HG02678 (cell line): ENCODE results near the gene C17orf100.
"Not testable (repeated sequence)": the region's sequence is repeated elsewhere in the genome, so short reads cannot be mapped to it uniquely, and the experiment has no call there.

Experiments
- ATAC-seq: cut with Tn5 transposase; IDR thresholded peaks from one replicate; pipeline ENCODE4 v1.9.1; 2021; ENCODE audit warnings: mild to moderate bottlenecking, moderate library complexity; ENCODE audit not compliant: unreplicated experiment

The C17orf100 gene

DNA sequence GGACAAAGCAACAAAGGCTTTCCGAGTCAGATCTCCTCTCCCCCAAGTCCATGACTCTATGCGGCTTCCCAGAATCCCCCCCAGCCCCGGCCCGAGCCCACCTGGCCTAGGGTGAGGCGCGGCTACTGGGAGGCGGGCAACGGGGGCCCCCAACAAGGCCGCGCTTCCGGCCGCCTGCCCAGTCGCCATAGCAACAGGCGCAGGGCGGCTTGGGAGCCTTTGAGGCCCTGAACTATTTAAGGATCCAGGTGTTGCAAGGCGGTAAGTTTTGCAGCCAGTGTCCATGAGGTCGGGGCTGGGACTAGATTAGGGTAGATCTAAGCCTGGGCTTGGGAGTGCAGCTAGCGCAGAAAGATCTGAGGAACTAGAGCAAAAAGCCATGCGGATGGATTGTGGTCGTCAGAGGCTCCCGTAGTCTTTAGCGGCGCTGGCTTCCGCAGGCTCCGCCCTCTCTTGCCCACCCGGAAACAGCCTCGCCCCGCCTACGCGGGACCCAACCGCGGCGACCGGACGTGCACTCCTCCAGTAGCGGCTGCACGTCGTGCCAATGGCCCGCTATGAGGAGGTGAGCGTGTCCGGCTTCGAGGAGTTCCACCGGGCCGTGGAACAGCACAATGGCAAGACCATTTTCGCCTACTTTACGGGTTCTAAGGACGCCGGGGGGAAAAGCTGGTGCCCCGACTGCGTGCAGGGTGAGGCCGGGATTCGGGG lies 10.9 kb upstream of the C17orf100 start, which contains the start of the genes KIAA0753 and TXNDC17:
Gene KIAA0753 (minus strand): TSS at position 176 of the 711 bp plus-strand sequence. CDS start 5,608 bp downstream, outside the sequence.
Gene TXNDC17 (plus strand): TSS at position 525 of the 711 bp plus-strand sequence. CDS start 23 bp downstream, at position 548.
- ATAC-seq: peak; percentile 89

DNA sequence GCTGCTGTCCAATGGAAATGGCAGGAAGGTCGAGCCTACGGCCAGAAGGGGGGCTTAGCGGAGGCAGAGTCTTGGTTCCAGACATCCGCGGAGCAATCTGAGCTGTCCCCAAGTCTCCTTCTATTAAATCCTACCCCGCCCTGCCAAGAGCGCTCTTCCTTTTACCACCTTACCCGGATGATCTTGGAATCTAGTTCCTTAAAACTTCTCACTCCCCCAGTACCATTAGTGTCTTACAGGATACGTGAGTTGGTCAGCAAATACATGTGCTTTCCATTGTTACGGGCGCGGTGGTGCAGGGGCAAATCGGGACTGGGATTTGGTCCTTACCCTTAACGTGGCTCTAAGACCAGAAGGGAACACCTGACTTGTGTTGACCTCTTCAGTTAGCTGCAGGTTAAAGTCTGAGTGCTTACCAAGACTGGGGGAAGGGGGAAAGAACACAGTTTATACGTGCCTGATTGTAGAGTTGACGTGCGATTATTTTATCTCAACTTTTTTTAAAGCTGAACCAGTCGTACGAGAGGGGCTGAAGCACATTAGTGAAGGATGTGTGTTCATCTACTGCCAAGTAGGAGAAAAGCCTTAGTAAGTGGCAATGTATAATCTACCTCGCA lies 10.2 kb upstream of the C17orf100 start:
- peak; percentile 13 for ATAC-seq

DNA sequence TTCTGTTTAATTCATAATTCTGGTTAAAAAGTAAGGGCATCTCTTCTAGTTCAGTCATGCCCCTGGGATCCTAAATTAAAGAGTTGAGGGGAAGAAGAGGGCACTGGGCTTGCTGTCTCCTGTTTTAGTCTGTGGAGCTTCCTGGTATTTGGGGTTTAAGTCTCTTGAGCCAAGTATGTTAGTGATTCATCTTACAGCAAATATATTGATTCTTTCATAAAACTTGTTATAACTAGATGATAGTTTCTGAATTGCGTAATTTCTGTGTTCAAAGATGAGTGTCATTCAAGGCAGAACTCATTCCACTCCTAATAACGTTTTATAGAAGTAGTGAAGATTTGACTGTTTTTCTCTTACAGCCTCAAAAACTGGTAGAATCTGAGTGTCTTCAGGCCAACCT lies 9.0 kb upstream of the C17orf100 start:
- ATAC-seq: no peak

DNA sequence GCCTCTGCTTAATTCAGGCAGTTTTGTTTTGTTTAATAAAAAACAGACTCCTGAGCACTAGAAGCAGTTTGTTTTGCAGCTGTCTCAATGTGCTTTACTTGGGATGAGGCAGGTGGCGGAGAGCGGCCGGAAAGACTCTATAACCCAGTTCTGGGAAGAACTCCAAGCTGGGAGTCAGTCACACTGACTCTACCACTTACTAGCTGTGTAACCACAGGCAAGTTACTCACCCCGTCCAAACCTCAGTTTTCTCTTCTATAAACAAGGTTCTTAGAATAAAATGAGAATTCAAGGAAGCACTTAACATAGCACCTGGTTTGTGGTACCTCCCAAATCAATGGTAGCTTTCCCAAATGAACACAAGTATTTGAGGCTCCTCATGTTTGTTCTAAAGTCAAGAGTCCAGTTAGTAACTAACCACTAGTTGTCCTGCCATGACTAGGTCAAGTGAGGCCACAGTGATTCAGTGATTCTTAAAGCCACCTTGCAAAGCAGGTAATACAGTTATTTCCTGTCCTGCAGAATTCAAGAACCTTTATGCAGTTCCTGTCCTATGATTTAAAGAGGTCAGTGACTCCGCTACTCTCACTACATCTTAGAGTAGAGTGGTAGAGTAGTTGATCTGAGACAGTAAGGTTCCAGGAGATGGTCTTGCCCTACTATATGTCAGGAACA lies 8.0 kb upstream of the C17orf100 start:
- no peak for ATAC-seq

DNA sequence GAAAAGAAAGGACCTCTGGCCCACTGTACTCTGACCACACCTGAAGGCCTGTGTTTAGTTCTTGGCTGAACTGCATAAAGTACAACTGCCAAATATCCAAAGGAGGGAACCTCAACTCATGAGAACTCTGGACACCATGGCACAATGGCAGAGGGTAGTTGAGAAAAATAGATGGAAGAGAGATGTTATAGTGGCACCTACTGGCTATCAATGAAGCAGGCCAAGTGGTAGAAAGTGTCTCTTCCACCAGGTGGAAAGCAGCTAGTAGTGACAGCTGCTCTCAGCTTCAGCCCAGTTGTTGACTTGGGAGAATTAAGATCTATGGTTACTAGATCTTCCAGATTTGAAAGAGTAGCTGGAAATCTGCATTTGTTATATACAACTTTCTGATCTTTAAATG lies 3.4 kb upstream of the C17orf100 start:
- ATAC-seq: no peak

DNA sequence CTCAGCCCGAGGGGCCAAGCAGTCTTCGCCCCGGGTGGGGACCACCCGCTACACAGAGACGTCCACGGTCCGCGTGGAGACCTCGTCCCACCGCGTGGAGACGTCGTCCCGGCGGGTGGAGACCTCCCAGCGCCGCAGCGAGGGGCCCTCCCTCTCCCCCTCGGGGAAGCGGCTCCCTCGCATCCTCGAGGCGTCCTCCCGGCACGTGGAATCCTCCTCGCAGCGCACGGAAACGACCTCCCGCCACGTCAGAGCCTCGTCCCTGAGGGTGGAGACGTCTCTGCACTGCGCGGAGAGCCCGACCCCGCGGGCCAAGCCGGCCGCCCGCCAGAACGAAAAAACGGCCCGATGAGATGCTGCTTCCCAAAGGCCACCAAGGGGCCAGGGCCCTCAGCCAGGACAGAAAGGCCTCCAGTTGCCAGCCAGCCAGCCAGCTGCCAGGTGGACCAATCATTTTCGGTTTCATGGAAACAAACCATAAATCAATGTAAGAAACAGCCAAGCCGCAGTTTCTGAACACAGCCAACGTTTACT lies 424 bp downstream of the C17orf100 start:
- peak; percentile 9 for ATAC-seq

DNA sequence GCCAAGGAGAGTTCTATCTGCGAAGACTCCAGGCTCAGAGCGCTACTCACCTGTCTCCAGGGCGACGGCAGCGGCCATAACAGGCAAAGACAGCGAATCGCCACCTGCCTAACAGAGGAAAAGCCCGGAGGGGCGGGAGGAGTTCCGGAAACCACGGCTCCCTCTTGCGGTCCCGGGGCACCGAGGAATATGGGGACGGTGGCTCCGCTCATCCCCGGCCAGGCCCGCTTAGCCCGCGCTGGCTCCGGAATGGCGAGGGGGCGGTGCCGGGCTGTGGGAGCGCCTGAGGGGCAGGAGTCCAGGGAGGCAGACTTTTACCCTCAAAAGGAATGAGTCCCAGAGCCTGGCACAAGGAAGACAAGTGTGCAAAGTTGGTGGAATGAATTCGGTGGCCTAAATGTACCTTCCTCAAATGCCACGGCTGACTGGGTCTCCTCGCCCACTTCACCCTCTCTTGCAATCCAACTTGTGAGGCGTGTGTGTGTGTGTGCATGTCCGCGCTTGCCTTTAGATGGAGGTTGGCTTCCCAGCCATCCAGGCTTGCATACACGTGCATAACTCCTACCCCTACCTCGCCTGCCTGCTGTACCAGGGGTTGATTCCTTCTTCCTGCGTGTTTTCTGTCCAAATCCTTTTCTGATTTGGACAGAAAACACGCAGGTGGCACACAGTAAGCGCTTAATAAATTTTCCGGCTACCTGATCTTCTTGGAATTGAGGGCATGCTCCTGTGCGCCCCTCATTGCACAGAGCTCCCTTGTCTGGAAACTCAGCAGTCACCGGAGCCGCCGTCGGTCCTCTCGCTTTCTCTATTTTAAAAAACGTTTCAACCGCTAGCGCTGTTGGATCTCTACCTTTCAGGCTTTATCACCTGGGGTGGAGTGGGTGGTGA lies 3.5 kb downstream of the C17orf100 start:
- no peak for ATAC-seq

DNA sequence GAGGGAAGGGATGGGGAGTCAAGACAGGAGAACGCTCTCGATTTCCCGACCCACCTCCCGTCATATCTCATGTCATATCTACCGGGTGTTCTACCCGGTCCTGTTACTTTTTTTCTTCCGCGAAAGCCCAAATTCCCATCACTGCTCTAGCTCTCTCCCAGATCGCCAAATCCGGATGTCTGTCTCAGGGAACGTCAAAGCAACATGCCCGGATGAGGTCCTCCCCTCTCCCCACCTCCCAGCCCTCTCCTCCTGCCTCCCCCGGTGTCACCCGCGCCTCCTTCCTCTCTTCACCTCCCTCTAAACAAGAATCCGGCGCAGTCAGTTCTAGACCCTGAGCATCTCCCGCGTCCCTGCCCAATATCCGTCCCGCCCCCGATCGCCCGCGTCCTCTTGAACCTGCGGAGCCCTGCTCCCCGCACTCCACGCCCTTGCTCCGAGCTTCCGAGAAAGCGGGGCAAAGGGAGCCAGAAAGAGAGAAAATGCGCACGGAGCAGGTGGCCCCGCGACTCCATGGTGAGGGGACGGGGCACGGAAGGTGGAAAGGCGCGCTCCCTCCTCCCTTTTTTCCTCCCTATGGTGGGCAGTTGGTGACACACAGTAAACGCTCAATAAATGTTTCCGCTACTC lies 4.3 kb downstream of the C17orf100 start:
- ATAC-seq: not testable (repeated sequence)

DNA sequence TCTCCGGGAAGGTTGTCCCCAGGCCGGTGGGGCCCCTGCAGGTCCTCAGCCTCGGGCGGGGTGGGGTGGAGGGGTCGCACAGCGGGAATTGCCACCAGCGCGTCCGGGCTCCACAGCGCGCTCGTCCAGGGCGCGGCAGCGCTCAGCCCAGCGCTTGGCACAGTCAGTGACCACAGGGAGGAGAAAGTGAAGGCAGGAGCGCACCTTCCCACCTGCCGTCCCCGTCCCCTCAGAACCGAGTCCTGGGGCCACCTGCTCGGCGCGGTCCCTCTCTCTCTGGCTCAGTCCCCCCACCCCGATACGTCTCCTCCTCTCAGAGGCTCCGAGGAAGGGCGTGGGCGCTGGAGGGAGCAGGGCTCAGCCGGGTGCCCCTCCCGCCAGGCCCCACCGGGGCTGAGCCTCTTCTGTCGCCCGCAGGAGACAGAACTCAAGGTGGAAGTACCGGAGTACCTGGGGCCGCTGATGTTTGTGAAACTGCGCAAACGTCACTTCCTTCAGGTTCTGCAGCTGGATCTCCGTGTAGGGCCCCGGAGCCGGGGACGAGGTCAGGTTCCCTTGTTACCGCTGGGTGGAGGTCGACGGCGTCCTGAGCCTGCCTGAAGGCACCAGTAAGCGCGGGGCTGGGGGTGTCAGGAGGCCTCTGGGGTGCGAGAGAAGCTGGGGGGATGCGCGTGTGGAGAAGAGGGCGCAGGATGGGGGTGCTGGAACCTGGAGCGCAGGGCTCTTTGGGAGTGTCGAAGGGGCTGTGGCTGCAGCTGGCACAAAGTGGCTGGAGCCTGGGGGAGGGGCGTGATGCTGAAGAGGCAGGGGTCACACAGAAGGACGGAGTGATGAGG lies 5.5 kb downstream of the C17orf100 start:
- ATAC-seq: not testable (repeated sequence)

DNA sequence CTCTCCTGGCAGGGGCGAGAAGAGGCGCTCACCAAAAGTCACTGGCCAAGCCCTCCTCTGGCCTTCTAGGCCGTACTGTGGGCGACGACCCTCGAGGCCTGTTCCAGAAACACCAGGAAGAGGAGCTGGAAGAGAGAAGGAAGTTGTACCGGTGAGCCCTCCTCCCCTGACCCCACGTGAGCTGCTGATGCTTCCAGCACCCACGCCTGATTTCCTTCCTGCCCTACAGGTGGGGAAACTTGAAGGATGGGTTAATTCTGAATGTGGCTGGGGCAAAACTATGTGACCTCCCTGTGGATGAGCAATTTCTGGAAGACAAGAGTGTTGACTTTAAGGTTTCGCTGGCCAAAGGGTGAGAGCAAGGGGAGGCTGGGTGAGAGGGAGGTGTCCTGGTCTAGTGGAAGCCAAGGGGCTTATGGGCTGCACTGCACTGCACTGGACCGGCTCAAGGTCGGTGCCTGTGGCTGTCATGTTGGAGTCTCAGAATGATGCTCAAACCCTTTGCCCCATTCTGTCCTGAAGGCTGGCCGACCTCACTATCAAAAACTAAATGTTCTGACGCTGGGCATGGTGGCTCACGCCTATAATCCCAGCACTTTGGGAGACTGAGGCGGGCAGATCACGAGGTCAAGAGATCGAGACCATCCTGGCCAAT lies 6.2 kb downstream of the C17orf100 start:
- no peak for ATAC-seq

DNA sequence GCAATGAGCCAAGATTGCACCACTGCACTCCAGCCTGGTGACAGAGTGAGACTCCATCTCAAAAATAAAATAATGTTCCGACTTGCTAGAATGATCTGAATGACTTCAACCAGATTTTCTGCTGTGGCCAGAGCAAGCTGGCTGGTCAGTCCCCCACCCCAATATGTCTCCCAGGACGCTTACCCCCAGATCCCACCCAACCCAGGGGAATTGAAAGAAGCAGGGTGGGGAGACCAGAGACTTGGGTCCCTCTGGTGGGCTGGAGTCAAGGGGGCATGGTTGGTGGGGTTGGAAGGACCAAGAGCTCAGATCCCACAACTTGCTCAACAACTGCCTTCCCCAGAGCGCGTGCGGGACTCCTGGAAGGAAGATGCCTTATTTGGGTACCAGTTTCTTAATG lies 6.8 kb downstream of the C17orf100 start:
- ATAC-seq: not testable (repeated sequence)

DNA sequence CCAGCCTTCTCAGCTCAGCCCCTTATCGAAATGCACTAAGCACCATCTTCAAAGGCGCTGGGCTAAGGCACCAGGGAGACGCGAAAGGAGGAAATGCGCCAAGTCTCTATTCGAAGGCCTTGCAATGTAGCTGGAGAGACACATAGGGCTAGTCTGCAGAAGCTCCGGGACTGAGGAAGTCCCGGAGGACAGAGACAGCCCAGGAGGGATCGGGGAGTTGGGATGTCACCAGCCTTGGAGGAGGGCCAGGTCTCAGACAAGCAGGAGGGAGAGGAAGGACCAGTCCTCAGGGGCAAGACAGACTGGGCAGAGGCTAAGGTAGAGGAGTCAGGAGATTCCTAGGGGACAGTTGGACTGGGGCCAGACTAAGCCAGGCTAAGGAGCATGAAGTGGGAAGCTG lies 8.5 kb downstream of the C17orf100 start:
- no peak for ATAC-seq

DNA sequence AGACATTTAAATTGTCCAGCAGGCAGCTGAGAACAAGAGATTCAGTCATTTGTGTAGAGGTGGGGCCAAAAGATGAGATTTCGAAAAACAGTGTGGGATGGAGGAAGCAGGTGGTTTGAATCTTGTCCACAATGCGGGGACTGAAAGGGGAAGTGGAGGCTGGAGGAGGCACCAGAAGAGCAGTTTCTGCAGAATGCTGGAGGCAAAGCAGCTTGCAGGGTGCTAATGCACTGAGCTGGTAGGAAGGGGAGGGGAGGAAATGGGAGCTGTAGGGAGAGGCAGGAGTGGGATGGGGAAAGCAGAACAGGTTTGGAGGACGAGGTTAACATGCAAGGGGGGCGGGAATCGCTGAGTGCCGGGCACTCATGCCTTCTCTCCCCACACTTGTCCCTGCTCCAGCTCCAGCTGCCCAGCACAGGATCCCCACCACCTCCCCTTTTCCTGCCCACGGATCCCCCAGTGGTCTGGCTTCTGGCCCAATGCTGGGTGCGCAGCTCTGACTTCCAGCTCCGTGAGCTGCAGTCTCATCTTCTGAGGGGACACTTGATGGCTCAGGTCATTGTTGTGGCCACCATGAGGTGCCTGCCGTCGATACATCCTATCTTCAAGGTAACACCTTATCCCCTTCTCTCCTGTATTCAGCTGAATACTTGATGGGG lies 9.4 kb downstream of the C17orf100 start:
- ATAC-seq: peak; percentile 74

DNA sequence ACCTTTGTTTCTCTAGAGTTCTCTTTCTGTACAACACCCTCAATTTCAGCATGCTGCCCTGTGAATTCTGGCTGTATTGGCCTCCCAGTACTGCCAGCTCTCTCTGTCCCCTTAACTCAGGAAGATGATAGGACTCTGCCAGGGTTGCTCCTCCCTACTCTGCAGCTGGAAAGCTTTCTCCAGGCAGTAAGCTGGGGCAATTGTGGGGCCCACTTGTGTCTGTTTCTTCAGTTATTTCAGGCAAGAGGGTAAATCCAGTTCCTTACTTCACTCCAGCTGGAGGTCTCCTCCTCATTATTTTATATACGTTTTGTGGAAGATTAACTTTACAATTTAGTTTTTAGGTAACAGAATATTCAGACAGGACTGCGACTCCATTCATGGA lies 9.9 kb downstream of the C17orf100 start:
- ATAC-seq: no peak

DNA sequence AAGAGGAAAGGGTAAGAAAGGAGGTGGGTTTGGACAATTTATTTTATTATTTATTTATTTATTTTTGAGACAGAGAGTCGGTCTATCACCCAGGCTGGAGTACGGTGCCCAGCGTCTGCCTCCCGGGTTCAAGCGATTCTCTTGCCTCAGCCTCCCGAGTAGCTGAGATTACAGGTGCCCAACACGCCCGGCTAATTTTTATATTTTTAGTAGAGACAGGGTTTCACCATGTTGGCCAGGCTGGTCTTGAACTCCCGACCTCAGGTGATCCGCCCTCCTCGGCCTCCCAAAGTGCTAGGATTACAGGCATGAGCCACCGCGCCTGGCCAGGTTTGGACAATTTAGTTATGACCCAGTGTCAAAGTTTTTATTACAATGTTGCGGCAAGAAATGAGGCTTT lies 11.6 kb downstream of the C17orf100 start:
- ATAC-seq: not testable (repeated sequence)

DNA sequence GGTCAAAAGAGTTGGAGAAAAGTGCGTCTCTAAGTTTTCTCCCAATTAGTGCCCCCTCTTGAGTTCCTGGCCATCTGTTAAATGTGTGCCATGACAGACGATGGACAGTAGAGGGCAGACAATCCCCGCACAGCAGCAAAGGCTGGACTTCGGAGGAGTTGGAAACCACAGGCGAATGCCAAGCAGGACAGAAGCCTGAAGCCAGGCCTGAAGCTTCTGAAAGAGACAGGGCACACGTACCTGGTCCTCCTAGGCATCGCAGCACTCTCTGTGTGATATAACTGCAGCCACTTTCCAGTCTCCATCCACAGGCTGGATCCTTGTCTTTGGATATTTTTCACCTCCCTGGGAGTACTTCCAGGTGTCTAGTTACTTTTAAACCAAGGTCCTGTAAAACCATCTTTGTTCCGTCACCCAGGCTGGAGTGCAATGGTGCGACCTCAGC lies 14.5 kb downstream of the C17orf100 start:
- no peak for ATAC-seq

DNA sequence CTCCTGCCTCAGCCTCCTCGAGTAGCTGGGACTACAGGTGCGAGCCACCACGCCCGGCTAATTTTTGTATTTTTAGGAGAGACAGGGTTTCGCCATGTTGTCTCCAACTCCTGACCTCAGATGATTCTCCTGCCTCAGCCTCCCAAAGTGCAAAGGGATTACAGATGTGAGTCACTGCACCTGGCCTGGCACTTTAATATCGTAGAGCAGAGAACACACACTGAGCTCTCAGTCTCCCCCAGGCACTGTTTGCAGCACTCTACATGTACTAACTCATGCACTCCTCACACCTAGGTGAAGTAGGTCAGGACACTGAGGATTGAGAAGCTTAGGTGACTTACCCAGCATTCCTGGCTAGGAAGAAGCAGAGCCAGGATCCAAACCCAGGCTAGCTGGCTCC lies 15.0 kb downstream of the C17orf100 start:
- ATAC-seq: no peak

DNA sequence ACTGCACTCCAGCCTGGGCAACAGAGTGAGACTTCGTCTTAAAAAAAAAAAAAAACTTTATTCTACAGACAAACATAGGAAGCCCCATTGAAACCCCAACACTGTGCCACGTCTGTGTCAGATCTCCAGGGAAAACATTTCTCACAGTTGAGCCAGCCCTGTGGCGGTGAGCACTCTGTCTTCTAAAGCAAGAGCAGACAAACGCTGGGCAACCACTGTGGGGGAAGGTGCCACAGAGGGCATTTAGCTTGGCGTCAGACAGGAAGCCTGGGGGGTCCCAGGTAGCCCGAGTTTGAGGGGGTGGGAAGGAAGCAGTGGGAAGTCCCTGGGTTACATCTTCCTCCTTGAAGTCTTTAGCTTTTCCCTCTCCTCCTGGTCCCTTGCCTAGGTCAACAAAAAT lies 16.0 kb downstream of the C17orf100 start:
- ATAC-seq: no peak
